T-cell (primary cell): Measurements from ENCODE around the gene CENPO. TPM values are rescaled to one million over a fixed set of nuclear protein-coding genes. Genes with fewer than 3 reads are reported as not detected.

Source experiments
- ATAC-seq, 4 experiments: fragments of 200-7000 bp in 3 of 4; fragments of 150-1000 bp in 1 of 4; cut with Tn5 transposase; replicated peaks in 1 of 4; 1 replicate in 3 of 4; 2 replicates in 1 of 4; pipeline ENCODE4 v1.10.0; 2021; ENCODE audit warnings: moderate library complexity in 3 of 4, mild to moderate bottlenecking in 2 of 4, moderate number of reproducible peaks in 1 of 4
- CTCF ChIA-PET, 2 donors: fragments of 300-600 bp; sonication (Branson Sonifier 250); formaldehyde crosslinking; loops; one replicate each; lab custom pipeline; 2022; ENCODE audit warnings: antibody characterized with exemption in 2 of 2; lab: Charles Lee
- POLR2A ChIA-PET, 2 donors: fragments of 300-600 bp; sonication (Branson Sonifier 250); formaldehyde crosslinking; loops; one replicate each; lab custom pipeline; 2022; ENCODE audit warnings: antibody characterized with exemption in 2 of 2; lab: Charles Lee
- DNase-seq, 35 experiments: peaks; one replicate each; pipeline versions ENCODE4 v3.0.0 to v3.0.0-alpha.2; 2013 to 2023
- H3K27ac ChIP-seq: one replicate; pipeline ENCODE4 v1.5.1; 2013; ENCODE audit warnings: low read length
- H3K27me3 ChIP-seq, 2 experiments: replicated peaks in 1 of 2; 1 replicate in 1 of 2; 2 replicates in 1 of 2; pipeline versions ENCODE4 v1.6.1 to v1.7.0; 2013; ENCODE audit warnings: low read length in 1 of 2, mixed read lengths in 1 of 2; ENCODE audit not compliant: control insufficient read depth in 2 of 2, insufficient read depth in 2 of 2; ENCODE audit errors: extremely low read depth in 1 of 2
- H3K36me3 ChIP-seq, 2 donors: 1 replicate in 1 of 2; 2 replicates in 1 of 2; pipeline versions ENCODE4 v1.6.1 to v1.7.0; 2013; ENCODE audit warnings: low read length in 1 of 2; ENCODE audit not compliant: control insufficient read depth in 2 of 2, insufficient read depth in 1 of 2; ENCODE audit errors: extremely low read depth in 1 of 2
- H3K4me1 ChIP-seq, 2 experiments: 1 replicate in 1 of 2; 2 replicates in 1 of 2; pipeline versions ENCODE4 v1.6.1 to v1.7.0; 2013; ENCODE audit warnings: low read length in 2 of 2, mixed read lengths in 1 of 2; ENCODE audit not compliant: insufficient read depth in 2 of 2, control insufficient read depth in 1 of 2; ENCODE audit errors: extremely low read depth in 1 of 2
- H3K4me3 ChIP-seq, 2 donors: 1 replicate in 1 of 2; 2 replicates in 1 of 2; pipeline versions ENCODE4 v1.5.1 to v1.7.0; 2013; ENCODE audit warnings: mild to moderate bottlenecking in 2 of 2, low read length in 1 of 2, moderate library complexity in 1 of 2; ENCODE audit not compliant: control insufficient read depth in 1 of 2; ENCODE audit errors: extremely low read depth in 1 of 2
- H3K9me3 ChIP-seq: 2 replicates; pipeline ENCODE4 v1.7.0; 2013
- H3K27ac Mint-ChIP-seq, 2 donors: one replicate each; pipeline ENCODE4 v1.8.0; 2020 to 2021; ENCODE audit warnings: mild to moderate bottlenecking in 2 of 2, mixed read lengths in 2 of 2
- H3K27me3 Mint-ChIP-seq, 2 donors: one replicate each; pipeline ENCODE4 v1.8.0; 2021 to 2022; ENCODE audit warnings: mixed read lengths in 2 of 2
- H3K36me3 Mint-ChIP-seq: one replicate; pipeline ENCODE4 v1.8.0; 2021; ENCODE audit warnings: mixed read lengths
- H3K4me1 Mint-ChIP-seq, 3 donors: one replicate each; pipeline ENCODE4 v1.8.0; 2020 to 2022; ENCODE audit warnings: mixed read lengths in 3 of 3, mild to moderate bottlenecking in 1 of 3
- H3K4me3 Mint-ChIP-seq, 3 donors: one replicate each; pipeline ENCODE4 v1.8.0; 2020 to 2022; ENCODE audit warnings: mild to moderate bottlenecking in 3 of 3, mixed read lengths in 3 of 3, moderate library complexity in 3 of 3
- H3K9me3 Mint-ChIP-seq, 3 donors: one replicate each; pipeline ENCODE4 v1.8.0; 2020 to 2022; ENCODE audit warnings: mixed read lengths in 3 of 3
- WGBS: methylation state at CpG from one replicate; pipeline ENCODE4 v1.1.5; 2013; ENCODE audit warnings: missing lambda C conversion rate; ENCODE audit not compliant: insufficient coverage; 5-methylcytosine and 5-hydroxymethylcytosine counted together
- total RNA-seq, 35 experiments: library from RNA in 6 of 35; stranded (reverse) in 6 of 35; fragments of 120-200 nt in 1 of 35; gene quantifications; one replicate each; pipeline versions ENCODE4 v1.2.1 to v1.2.4 and lab custom pipeline; 2013 to 2026

The CENPO gene
- total RNA-seq, 5 donors from 2014 or later (not counting 1 experiment from before 2014, with no cell fraction given): 4.8 to 8.4 (median 6.4) TPM

- ChIA-PET POLR2A (no interaction called here), CTCF (no interaction called here)
- no peaks in the 10 kb centered on the region for H3K4me1 ChIP-seq
- H3K27me3 ChIP-seq: no peaks in the 10 kb centered on the region
- Mint-ChIP-seq H3K36me3 (peaks cover 21% of the 10 kb centered on the region), H3K4me3 (no peak overlapping the region), H3K9me3 (no peaks in the 10 kb centered on the region), H3K27ac (no peak overlapping the region), H3K4me1 (no peaks in the 10 kb centered on the region), H3K27me3 (no peaks in the 10 kb centered on the region)
- 100% methylated on average over 1 of the region's 7 CpGs for WGBS
- peaks cover 0 to 5% of the 10 kb centered on the region in 2 donors for H3K36me3 ChIP-seq
- H3K9me3 ChIP-seq: no peaks in the 10 kb centered on the region
- ATAC-seq (no peak), DNase-seq (no peak)
- H3K4me3 ChIP-seq: no peak overlapping the region
- H3K27ac ChIP-seq: no peak overlapping the region
These were observed 57.7 kb downstream of the CENPO start for GRCh38 chr2:24850944-24851343.

- Mint-ChIP-seq H3K36me3 (peaks cover 25% of the 10 kb centered on the region), H3K27ac (no peak overlapping the region), H3K27me3 (no peaks in the 10 kb centered on the region), H3K4me1 (no peaks in the 10 kb centered on the region), H3K4me3 (no peak overlapping the region), H3K9me3 (no peaks in the 10 kb centered on the region)
- over 99% methylated on average over 7 of the region's 13 CpGs for WGBS
- H3K27ac ChIP-seq: no peak overlapping the region
- no peak overlapping the region for H3K4me3 ChIP-seq
- CTCF ChIA-PET: no interaction called here
- POLR2A ChIA-PET: no interaction called here
- H3K36me3 ChIP-seq: peaks cover 0 to 5% of the 10 kb centered on the region in 2 donors
- H3K9me3 ChIP-seq: no peaks in the 10 kb centered on the region
- ATAC-seq (no peak), DNase-seq (no peak)
- no peaks in the 10 kb centered on the region for H3K4me1 ChIP-seq
- H3K27me3 ChIP-seq: no peaks in the 10 kb centered on the region
These were observed 58.8 kb downstream of the CENPO start for GRCh38 chr2:24852026-24852425.

GRCh38 chr2:24852431-24853020, 59.3 kb downstream of the CENPO start:
- DNase-seq (no peak), ATAC-seq (no peak)
- Histone ChIP-seq H3K4me1 (no peaks in the 10 kb centered on the region), H3K36me3 (peaks cover 0 to 5% of the 10 kb centered on the region in 2 donors), H3K4me3 (no peak overlapping the region), H3K27me3 (no peaks in the 10 kb centered on the region), H3K9me3 (no peaks in the 10 kb centered on the region), H3K27ac (no peak overlapping the region)
- 93% methylated on average over 19 of the region's 23 CpGs for WGBS
- Mint-ChIP-seq H3K9me3 (no peaks in the 10 kb centered on the region), H3K27me3 (no peaks in the 10 kb centered on the region), H3K27ac (no peak overlapping the region), H3K4me3 (no peak overlapping the region), H3K4me1 (no peaks in the 10 kb centered on the region), H3K36me3 (peaks cover 25% of the 10 kb centered on the region)
- ChIA-PET POLR2A (no interaction called here), CTCF (no interaction called here)

DNA sequence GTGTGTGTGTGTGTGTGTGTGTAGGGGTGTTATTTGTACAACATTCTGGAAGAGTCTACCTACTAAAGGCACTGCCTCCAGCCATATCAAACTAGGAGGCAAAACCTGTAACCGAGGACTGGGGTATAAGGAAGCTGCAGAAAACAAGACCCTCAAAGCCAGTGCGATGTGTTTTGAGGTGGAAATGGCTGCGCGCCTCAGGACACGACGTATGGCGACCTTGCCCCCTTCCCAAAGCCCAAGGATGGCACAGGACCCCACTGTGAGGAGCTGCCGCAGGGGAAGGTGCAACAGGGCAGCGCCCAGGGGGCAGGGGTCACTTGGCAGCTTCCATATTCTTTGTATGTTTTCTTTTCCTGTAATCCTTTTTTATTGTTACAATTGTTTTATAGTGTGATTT, 59.8 kb downstream of the CENPO start:
- H3K27me3 ChIP-seq: no peaks in the 10 kb centered on the region
- DNase-seq (no peak), ATAC-seq (no peak)
- no peaks in the 10 kb centered on the region for H3K9me3 Mint-ChIP-seq
- no peaks in the 10 kb centered on the region for H3K4me1 Mint-ChIP-seq
- POLR2A ChIA-PET: no interaction called here
- no peak overlapping the region for H3K4me3 Mint-ChIP-seq
- no peaks in the 10 kb centered on the region for H3K27me3 Mint-ChIP-seq
- H3K36me3 Mint-ChIP-seq: peaks cover 25% of the 10 kb centered on the region
- peaks cover 0 to 5% of the 10 kb centered on the region in 2 donors for H3K36me3 ChIP-seq
- no peak overlapping the region for H3K4me3 ChIP-seq
- no peak overlapping the region for H3K27ac Mint-ChIP-seq
- H3K27ac ChIP-seq: no peak overlapping the region
- 100% methylated on average over 3 of the region's 9 CpGs for WGBS
- no peaks in the 10 kb centered on the region for H3K4me1 ChIP-seq
- CTCF ChIA-PET: no interaction called here
- H3K9me3 ChIP-seq: no peaks in the 10 kb centered on the region

DNA sequence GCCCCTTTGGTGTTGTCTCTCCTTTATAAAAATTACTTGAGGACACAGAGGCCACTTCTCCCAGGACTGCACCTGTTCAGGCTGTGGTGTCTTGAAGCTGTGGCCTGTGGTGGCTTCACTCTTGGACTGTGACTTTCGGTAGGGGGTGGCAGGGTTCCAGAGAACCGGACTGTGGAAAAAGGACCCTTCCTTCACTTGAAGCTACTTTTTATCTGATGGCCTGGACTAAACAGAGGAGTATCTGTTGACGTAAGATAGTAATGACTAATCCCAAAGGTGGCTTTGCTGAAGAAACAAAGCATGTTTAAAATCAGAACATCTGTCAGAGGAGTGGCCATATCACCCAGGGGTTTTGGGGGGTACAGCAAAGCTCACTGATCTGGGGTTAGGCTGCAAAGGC, 60.8 kb downstream of the CENPO start:
- H3K36me3 Mint-ChIP-seq: peaks cover 30% of the 10 kb centered on the region
- no peaks in the 10 kb centered on the region for H3K4me1 Mint-ChIP-seq
- Histone ChIP-seq H3K9me3 (no peaks in the 10 kb centered on the region), H3K36me3 (peaks cover 0 to 5% of the 10 kb centered on the region in 2 donors), H3K4me1 (no peaks in the 10 kb centered on the region), H3K27me3 (no peaks in the 10 kb centered on the region), H3K27ac (no peak overlapping the region), H3K4me3 (no peak overlapping the region)
- no peak overlapping the region for H3K4me3 Mint-ChIP-seq
- ChIA-PET POLR2A (no interaction called here), CTCF (no interaction called here)
- H3K27ac Mint-ChIP-seq: no peak overlapping the region
- no peaks in the 10 kb centered on the region for H3K9me3 Mint-ChIP-seq
- no peak for ATAC-seq
- no peak for DNase-seq
- 100% methylated on average over 1 of the region's 3 CpGs for WGBS
- H3K27me3 Mint-ChIP-seq: no peaks in the 10 kb centered on the region

DNA sequence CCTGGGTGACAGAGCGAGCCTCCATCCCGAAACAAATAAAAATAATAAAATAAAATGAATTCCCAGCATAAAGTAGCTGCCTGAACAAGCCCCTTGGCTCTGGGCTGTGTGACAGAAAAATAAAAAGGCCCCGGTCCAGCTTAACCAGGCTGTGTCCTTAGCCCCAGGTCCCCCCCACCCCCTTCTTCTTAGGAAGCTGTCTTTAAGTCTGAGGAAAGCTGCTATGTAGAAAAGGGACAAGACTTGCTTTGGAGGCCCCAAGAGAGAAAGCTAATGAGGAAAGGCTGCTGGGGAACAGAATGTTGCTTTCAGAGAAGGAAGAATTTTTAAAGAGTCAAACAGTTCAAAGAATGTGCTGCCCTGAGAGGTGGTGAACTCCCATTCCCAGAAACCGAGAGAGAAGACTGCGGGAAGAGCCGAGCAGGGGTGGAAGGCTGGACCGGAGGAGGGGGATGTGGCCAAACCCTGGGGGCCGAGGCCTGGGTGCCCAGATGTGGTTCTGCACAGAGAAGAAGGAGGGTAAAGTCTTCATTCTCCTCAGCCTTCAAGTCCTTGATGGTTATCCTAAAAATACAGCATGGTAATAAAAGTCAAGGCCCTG, 61.9 kb downstream of the CENPO start:
- Mint-ChIP-seq H3K36me3 (peaks cover 31% of the 10 kb centered on the region), H3K4me1 (no peaks in the 10 kb centered on the region), H3K27ac (no peak overlapping the region), H3K27me3 (no peaks in the 10 kb centered on the region), H3K9me3 (no peaks in the 10 kb centered on the region), H3K4me3 (no peak overlapping the region)
- no peak for ATAC-seq
- H3K27me3 ChIP-seq: no peaks in the 10 kb centered on the region
- H3K36me3 ChIP-seq: no peaks in the 10 kb centered on the region
- no peaks in the 10 kb centered on the region for H3K9me3 ChIP-seq
- no peak overlapping the region for H3K27ac ChIP-seq
- no CpG with 5 or more reads among the region's 8 CpGs for WGBS
- no peak overlapping the region for H3K4me3 ChIP-seq
- ChIA-PET POLR2A (no interaction called here), CTCF (no interaction called here)
- no peak for DNase-seq
- H3K4me1 ChIP-seq: no peaks in the 10 kb centered on the region
